Measurements from ENCODE around the gene POTEG. TPM values are rescaled to one million over a fixed set of nuclear protein-coding genes. Genes with fewer than 3 reads are reported as not detected.
"Not testable (repeated sequence)": the region's sequence is repeated elsewhere in the genome, so short reads cannot be mapped to it uniquely, and the experiment has no call there.

The POTEG gene
- not detected for polyA plus RNA-seq (ENCODE audit: insufficient read length)
- long read RNA-seq, donor 1, result 0 reads
- long read RNA-seq, donor 2, result 0 reads
- long read RNA-seq, donor 3, result 0 reads
- long read RNA-seq, donor 4, result 0 reads
- long read RNA-seq, donor 5, result 0 reads
- long read RNA-seq, donor 6, result 0 reads
- long read RNA-seq, donor 7, result 0 reads
- long read RNA-seq, donor 8, result 0 reads

DNA sequence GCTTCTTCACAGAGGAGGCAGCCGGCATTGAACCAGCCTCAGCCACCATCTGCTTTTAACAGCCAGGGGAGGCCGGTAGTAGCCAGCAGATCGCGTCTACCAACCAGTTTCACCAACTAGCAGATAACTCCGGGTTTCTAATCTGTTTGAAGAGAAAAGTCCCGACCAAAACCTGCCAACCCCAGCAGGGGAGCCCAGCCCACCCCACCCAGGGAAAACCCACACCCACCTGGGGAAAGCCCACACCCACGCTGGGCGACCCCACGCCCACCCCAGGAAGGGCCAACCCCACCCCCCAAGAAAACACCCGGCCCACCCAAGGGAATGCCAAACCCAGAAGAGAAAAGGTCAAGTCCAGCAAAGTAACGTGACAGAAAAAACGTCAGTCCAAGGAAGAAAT is at the start of gene POTEG:
Gene POTEG, minus strand, starts transcription at position 101 of the 400 bp plus-strand sequence. Its CDS starts 52 bp downstream, at position 49.
- not testable (repeated sequence) for DNase-seq

GRCh38 chr14:19482093-19482492 is 48.0 kb upstream of the POTEG start:
- DNase-seq, result not testable (repeated sequence)

DNA sequence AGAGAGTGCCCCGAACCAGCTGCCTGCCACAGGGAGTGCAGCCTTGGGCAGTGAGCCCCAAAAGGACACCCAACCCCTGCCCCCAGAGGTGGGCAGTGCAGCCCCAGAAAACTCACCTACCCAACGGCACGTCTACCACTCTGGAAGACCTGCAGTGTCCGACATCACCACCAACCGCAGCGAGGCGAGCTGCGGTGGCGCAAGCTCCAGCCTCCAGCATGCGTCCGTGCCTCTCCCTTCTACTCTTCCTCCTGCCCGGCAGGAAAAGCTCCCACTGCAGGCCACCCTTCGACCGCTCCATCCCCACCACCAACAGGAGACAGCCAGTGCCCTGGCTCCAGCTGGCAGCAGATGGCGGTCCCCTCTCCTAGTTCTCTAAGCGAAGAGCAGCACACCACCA is 47.3 kb upstream of the POTEG start:
- not testable (repeated sequence) for DNase-seq

GRCh38 chr14:19480491-19480890 is 46.4 kb upstream of the POTEG start:
- DNase-seq, result not testable (repeated sequence)

- DNase-seq, result not testable (repeated sequence)
Observed at GRCh38 chr14:19445761-19446160, 11.6 kb upstream of the POTEG start.

GRCh38 chr14:19439826-19440225 is 5.7 kb upstream of the POTEG start:
- not testable (repeated sequence) for DNase-seq

DNA sequence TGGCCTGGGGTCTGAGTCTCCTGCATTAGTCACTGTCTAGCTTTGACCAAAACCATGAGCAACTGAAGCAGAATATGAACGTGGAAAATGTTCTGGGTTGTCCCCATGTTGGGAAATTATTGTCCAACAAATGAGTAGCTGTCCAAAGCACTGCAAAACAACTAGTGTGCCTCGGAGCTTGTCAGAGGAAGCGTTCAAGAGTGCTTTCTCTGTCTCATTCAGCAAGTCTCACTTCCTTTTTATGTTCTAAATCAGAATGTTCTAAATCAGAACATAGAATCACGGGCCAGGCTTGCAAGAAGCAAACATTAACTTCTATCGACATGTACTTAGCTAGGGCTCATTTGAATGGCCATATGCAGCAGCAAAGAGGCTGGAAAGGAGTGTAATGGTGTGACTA is 5.1 kb upstream of the POTEG start:
- not testable (repeated sequence) for DNase-seq

DNA sequence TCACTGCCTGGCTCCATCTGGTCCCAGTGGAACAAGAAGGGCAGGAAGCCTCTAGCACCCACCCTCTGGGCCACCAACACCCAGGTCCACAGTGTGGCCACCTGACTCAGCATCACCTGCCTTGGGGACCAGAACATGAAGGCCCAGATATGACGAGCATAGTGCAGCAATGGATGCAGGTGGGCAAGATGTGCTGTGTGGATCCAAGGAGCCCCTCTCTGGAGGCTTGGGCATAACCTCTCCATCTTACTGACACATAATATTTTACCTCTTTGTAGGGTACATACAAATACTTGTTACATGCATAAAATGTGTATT is 2.9 kb upstream of the POTEG start:
- not testable (repeated sequence) for DNase-seq

DNA sequence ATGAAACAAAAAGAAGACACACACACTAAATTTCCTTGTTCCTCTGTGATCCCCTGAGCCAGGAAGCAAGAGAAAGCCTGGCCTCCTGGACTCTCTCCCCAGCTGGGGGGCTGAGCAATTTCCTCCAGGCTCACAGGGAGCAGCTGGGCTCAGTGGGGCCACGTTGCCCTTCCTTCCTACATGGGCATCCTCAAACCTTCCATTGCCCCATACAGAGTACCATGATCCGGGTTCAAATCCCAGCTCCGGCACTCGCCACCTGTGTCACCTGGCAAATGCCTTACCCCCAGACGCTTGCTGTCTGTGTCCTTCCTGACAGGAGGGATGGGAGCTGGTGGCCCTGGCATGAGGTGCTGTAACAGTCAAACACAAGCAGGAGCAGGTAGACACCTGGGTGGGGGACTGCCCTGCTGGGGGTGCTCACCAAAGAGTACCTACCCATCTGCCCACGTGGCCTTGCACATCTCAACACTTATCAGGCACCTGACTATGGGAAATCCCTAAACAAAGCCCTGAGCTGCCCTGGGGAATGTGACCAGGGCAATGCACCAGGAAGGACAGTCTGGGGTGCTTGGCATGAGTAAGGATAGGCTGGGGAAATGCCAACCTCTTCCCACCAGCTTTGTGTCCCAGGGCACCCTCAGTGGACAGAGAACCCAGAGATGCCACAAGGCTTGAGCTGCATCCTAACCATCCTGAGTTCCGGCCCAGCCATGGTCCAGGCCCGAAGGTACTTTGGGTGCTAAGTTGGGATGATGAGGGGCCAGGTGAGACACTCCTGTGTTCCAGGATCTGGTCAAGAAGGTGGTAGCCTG is 2.4 kb upstream of the POTEG start:
- DNase-seq, result not testable (repeated sequence)

- DNase-seq, result not testable (repeated sequence)
Observed at GRCh38 chr14:19435852-19436251, 1.7 kb upstream of the POTEG start.

DNA sequence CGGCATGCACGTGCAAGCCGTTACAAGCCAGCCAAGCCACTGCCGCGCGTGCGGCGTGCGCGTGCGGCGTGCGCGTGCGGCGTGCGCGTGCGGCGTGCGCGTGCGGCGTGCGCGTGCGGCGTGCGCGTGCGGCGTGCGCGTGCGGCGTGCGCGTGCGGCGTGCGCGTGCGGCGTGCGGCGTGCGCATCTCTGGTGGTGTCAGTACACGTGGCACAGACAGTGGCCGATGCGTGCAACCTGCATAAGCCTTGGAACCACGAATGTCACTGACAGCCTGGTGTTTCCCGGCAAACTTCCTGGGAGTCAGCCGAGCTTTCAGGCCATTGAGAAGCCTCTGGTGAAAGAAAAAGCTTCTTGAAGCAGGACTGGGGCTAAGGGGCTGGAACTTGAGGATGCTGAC is 750 bp upstream of the POTEG start:
- not testable (repeated sequence) for DNase-seq

DNA sequence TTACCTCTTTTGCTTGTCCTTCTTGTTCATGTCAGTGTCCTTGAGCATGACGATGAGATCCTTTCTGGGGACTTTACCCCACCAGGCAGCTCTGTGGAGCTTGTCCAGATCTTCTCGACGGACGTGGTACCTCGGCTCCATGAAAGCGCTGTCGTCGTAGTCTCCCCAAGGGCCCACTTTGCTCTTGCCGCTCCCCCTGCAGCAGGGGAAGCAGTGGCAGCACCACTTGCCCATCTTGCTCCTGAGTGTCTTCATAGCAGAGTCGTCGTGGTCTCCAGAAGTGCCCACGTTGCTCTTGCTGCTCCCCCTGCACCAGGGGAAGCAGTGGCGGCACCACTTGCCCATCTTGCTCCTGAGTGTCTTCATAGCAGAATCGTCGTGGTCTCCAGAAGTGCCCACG is 376 bp downstream of the POTEG start:
- not testable (repeated sequence) for DNase-seq

DNA sequence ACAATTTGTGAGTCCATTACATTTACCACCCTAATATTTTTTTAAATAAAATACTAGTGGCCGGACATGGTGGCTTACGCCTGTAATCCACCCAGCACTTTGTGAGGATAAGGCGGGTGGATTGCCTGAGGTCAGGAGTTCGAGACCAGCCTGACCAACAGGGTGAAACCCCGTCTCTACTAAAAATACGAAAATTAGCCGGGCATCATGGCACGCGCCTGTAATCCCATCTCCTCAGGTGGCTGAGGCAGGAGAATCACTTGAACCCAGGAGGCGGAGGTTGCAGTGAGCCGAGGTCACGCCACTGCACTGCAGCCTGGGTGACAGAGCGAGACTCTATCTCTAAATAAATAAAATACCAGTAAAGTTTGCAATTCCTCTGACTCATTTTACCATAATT is 25.6 kb downstream of the POTEG start:
- not testable (repeated sequence) for DNase-seq

DNA sequence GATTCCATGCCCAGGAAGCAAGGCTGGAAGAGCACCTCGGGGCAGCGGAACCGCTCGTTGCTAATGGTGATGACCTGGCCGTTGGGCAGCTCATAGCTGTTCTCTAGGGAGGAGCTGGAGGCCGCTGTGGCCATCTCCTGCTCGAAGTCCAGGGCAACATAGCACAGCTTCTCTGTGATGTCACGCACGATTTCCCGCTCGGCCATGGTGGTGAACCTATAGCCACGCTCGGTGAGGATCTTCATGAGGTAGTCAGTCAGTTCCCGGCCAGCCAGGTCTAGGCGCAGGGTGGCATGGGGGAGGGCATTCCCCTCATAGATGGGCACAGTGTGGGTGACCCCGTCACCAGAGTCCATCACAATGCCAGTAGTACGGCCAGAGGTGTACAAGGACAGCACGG is 32.0 kb downstream of the POTEG start:
- DNase-seq, result not testable (repeated sequence)

GRCh38 chr14:19394727-19395126 is 39.4 kb downstream of the POTEG start:
- not testable (repeated sequence) for DNase-seq

DNA sequence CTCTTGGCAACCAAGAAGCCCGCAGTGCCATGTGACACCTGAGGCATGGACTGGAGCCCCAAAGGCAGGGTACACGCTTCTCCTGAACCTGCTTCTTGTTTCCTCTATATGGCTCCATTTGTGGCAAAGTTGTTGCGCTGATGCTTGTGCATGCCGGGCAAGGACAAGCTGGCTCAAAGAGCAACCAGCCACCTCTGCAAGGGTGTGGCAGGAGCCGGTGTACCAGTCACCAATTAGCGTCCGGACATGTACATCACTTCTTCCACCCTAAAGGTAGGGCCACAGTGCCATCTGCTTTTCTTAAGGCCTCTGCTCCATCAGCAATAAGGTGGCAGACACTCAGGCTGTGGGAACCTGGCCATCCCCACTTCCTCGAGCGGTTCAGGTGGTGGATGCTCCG is 43.9 kb downstream of the POTEG start:
- DNase-seq, result not testable (repeated sequence)

DNA sequence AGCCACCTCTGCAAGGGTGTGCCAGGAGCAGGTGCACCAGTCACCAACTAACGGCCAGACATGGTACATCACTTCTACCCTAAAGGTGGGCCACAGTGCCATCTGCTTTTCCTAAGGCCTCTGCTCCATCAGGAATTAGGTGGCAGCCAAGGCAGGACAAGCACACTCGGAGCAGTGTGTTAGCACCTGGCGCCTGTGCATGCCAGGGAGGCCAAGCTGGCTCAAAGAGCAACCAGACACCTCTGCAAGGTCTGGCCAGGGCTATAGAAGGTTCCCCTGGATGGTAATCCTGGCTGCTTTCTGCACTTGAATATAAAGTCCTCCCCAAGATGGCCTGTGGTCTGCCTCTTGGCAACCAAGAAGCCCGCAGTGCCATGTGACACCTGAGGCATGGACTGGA is 45.4 kb downstream of the POTEG start:
- not testable (repeated sequence) for DNase-seq

DNA sequence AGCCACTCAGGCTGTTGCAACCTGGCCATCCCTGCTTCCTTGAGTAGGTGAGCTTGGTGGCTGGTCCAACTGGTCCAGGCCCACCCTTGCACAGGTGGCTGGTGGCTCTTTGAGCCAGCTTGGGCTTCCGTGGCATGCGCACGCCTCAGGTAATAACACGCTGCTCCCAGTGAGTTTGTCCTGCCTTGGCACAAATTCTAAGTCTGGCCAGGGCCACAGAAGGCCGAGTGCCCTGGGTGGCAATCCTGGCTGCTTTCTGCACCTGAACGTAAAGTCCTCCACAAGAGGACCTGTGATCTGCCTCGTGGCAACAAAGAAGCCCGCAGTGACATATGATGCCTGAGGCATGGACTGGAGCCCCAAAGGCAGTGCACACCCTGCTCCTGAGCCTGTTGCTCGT is 47.1 kb downstream of the POTEG start:
- DNase-seq, result not testable (repeated sequence)

DNA sequence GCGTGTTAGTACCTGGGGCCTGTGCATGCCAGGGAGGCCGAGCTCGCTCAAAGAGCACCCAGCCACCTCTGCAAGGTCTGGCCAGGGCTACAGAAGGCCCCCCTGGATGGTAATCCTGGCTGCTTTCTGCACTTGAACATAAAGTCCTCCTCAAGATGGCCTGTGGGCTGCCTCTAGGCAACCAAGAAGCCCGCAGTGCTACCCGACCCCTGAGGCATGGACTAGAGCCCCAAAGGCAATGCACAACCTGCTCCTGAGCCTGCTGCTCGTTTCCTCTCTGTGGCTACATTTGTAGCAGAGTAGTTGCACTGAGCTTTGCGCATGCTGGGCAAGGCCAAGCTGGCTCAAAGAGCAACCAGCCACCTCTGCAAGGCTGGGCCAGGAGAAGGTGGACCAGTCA is 47.8 kb downstream of the POTEG start:
- not testable (repeated sequence) for DNase-seq

DNA sequence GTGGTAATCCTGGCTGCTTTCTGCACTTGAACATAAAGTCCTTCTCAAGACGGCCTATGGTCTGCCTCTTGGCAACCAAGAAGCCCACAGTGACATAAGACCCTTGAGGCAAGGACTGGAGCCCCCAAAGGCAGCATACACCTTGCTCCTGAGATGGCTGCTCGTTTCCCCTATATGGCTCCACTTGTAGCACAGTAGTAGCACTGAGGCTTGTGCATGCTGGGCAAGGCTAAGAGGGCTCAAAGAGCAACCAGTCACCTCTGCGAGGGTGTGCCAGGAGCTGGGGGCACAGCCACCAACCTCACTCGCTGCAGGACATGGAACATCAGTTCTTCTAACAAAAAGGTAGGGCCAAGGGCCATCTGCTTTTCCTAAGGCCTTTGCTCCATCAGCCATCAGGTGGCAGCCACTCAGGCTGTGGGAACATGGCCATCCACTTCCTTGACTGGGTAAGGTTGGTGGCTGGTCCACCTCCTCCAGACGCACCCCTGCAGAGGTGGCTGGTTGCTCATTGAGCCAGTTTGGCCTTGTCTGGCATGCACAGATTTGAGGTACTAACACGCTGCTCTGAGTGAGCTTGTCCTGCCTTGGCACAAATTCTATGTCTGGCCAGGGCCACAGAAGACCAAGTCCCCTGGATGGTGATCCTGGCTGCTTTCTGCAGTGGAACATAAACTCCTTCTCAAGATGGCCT is 49.9 kb downstream of the POTEG start:
- DNase-seq, result not testable (repeated sequence)

DNA sequence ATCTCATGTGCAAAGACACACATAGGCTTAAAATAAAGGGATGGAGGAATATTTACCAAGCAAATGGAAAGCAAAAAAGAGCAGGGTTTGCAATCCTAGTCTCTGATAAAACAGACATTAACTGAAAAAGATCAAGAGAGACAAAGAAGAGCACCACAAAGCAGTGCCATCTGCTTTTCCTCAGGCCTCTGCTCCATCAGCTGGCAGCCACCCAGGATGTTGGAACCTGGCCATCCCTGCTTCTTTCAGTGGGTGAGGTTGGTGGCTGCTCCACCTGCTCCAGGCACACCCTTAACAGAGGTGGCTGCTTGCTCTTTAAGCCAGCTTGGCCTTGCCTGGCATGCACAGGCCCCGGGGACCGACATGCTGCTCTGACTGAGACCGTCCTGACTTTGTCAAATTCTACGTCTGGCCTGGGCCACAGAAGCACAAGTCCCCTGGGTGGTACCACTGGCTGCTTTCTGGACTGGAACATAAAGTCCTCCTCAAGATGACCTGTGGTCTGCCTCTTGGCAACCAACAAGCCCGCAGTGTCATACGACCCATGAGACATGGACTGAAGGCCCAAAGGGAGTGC is 51.0 kb downstream of the POTEG start:
- DNase-seq, result not testable (repeated sequence)

DNA sequence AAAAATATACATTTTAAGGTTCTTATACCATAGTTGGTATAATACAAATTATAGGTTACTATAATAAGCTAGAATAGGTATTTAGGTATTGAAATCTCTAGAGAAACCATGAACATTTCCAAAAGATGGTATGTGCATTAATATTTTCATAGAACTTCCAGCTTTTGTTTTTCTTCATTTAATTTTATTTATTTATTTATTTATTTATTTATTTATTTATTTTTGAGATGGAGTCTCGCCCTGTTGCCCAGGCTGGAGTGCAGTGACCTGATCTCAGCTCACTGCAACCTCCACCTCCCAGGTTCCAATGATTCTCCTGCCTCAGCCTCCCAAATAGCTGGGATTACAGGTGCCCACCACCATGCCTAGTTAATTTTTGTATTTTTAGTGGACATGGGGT is 54.0 kb downstream of the POTEG start:
- not testable (repeated sequence) for DNase-seq

GRCh38 chr14:19374451-19374903 is 59.7 kb downstream of the POTEG start:
- DNase-seq, result not testable (repeated sequence)

Data from left kidney (tissue), 8 donors.